K562 (cell line): ENCODE data around the gene PNMT.

ENCODE experiments used
- CEBPB ChIP-seq: fragments of 450-650 bp; IDR thresholded peaks from 2 replicates; pipeline ENCODE4 v1.6.1; 2016; ENCODE audit warnings: missing genetic modification characterization, missing compliant biosample characterization
- FOXJ3 ChIP-seq: sonication (generic); formaldehyde crosslinking; IDR thresholded peaks from 2 replicates; pipeline ENCODE4 v1.4.0; 2020; ENCODE audit warnings: mild to moderate bottlenecking, missing genetic modification reagents
- KLF16 ChIP-seq: IDR thresholded peaks from 2 replicates; pipeline ENCODE4 v1.6.1; 2016; ENCODE audit warnings: antibody characterized with exemption
- POLR2A ChIP-seq: fragments of 450-650 bp; conservative IDR thresholded peaks from 2 replicates; pipeline ENCODE4 v1.6.1; 2016
- RAD21 ChIP-seq, 2 experiments: fragments of 250-450 bp in 1 of 2; fragments of 450-650 bp in 1 of 2; sonication (Bioruptor Pico) in 1 of 2; formaldehyde crosslinking in 1 of 2; IDR thresholded peaks in 1 of 2; conservative IDR thresholded peaks in 1 of 2; 2 replicates each; pipeline versions ENCODE4 v1.4.0 to v1.8.0; 2020 to 2022; ENCODE audit warnings: mild to moderate bottlenecking in 2 of 2, moderate library complexity in 1 of 2
- REST ChIP-seq, 2 experiments: fragments of 450-650 bp; formaldehyde crosslinking in 1 of 2; IDR thresholded peaks; 2 replicates each; pipeline versions ENCODE4 v1.4.0 to v1.6.1; 2014 to 2020; ENCODE audit warnings: mild to moderate bottlenecking in 2 of 2, borderline replicate concordance in 1 of 2, low read depth in 1 of 2

GRCh38 chr17:39641097-39641496 is 27.2 kb upstream of the PNMT start:
- no peak for TF ChIP-seq FOXJ3 (CRISPR knock-in tag)
- no peak for TF ChIP-seq POLR2A
- TF ChIP-seq KLF16: no peak
- TF ChIP-seq RAD21 (CRISPR knock-in tag; conservative IDR thresholded peaks at IDR 0.05 in 1 of 2, IDR thresholded peaks at IDR 0.05 in 1 of 2): no peak
- no peak for TF ChIP-seq CEBPB (tag)
- no peak for TF ChIP-seq REST (IDR thresholded peaks at IDR 0.05; ENCODE audit: borderline replicate concordance)
- TF ChIP-seq REST (CRISPR knock-in tag; IDR thresholded peaks at IDR 0.05; ENCODE audit: low read depth): no peak
